ENCODE data around the gene ULK3. TPM values are rescaled to one million over a fixed set of nuclear protein-coding genes. Genes with fewer than 3 reads are reported as not detected.

ULK3 gene
- total and polyA plus RNA-seq, 2 donors (not counting 1 experiment from before 2014, with no cell fraction given), result 51.1 to 108 TPM

GRCh38 chr15:74889390-74889882 lies 46.5 kb upstream of the ULK3 start:
- peak overlapping the region; percentile 92 for H3K9ac ChIP-seq (ENCODE audit: low read length)
- H3K27ac ChIP-seq (ENCODE audit: low read length in 2 of 2), result peak overlapping the region; percentile 74 to 77
- H4K20me1 ChIP-seq (ENCODE audit: control insufficient read depth, insufficient read depth, low read length, poor library complexity, severe bottlenecking), result no peaks in the 10 kb centered on the region
- Mint-ChIP-seq H3K27ac (peak overlapping the region; percentile 74), H3K9me3 (ENCODE audit: insufficient read depth) (no peaks in the 10 kb centered on the region), H3K4me1 (peaks cover 39% of the 10 kb centered on the region), H3K4me3 (peak overlapping the region; percentile 93), H3K27me3 (no peaks in the 10 kb centered on the region)
- CTCF ChIA-PET, result interaction anchor here (1.0 to 2.9 kb wide), 6 partner anchors 12 to 112 kb away, joined by 3 to 12 read pairs (median 4); partner anchors contain the start of gene ULK3
- H3K27me3 ChIP-seq (replicated peaks in 1 of 4; ENCODE audit: control extremely low read depth in 1 of 4, control insufficient read depth in 3 of 4, insufficient read depth in 4 of 4, low read length in 3 of 4), result no peaks in the 10 kb centered on the region
- peaks cover 16% of the 10 kb centered on the region for H3K79me2 ChIP-seq (ENCODE audit: control insufficient read depth, insufficient read depth, low read length)
- no peak for TF ChIP-seq CTCF (IDR thresholded peaks at IDR 0.05)
- TF ChIP-seq EZH2 (IDR thresholded peaks at IDR 0.05; ENCODE audit: borderline replicate concordance, insufficient read depth, low read depth, low read length, poor library complexity, severe bottlenecking), result no peak
- H3K36me3 ChIP-seq (replicated peaks in 1 of 2; ENCODE audit: control extremely low read depth in 1 of 2, control insufficient read depth in 1 of 2, extremely low read depth in 1 of 2, insufficient read depth in 2 of 2, low read length in 1 of 2), result peaks cover 0 to 6% of the 10 kb centered on the region in 2 experiments
- H3K4me2 ChIP-seq (replicated peaks; ENCODE audit: low read depth, low read length, poor library complexity, severe bottlenecking), result peak overlapping the region; percentile 97
- peak overlapping the region; percentile 99 for H2AFZ ChIP-seq (ENCODE audit: insufficient read depth, low read depth, low read length, poor library complexity, severe bottlenecking)
- 15% methylated on average over 7 of the region's 8 CpGs for WGBS (ENCODE audit: insufficient coverage)
- peaks cover 25 to 42% of the 10 kb centered on the region in 2 donors for H3K4me1 ChIP-seq (ENCODE audit: control insufficient read depth in 2 of 2, insufficient read depth in 2 of 2, low read length in 2 of 2)
- peak overlapping the region; percentile 53 to 94 (median 87) for H3K4me3 ChIP-seq (ENCODE audit: control extremely low read depth in 1 of 5, extremely low read depth in 1 of 5, insufficient read depth in 1 of 5, low read depth in 2 of 5, low read length in 4 of 5)
- intact Hi-C loops (cut with micrococcal nuclease), result loop anchor here (1.0 kb wide), 2 partner anchors 17 to 46 kb away; partner anchors contain the start of genes FAM219B and ULK3
- no peaks in the 10 kb centered on the region for H3K9me3 ChIP-seq (ENCODE audit: control extremely low read depth in 1 of 3, control insufficient read depth in 2 of 3, insufficient read depth in 1 of 3, low read length in 2 of 3)
- POLR2A ChIA-PET, result interaction anchor here (0.5 to 2.1 kb wide), 5 partner anchors 10 to 334 kb away, joined by 3 to 8 read pairs (median 4); partner anchors contain the start of gene FAM219B
- ATAC-seq (ENCODE audit: low read depth), result peak; percentile 7
- DNase-seq, result no peak

GRCh38 chr15:74888716-74889115 lies 45.8 kb upstream of the ULK3 start:
- H3K4me1 ChIP-seq (ENCODE audit: control insufficient read depth in 2 of 2, insufficient read depth in 2 of 2, low read length in 2 of 2), result peaks cover 26 to 43% of the 10 kb centered on the region in 2 donors
- no peak for DNase-seq
- H3K9ac ChIP-seq (ENCODE audit: low read length), result no peak overlapping the region
- POLR2A ChIA-PET, result interaction anchor here (0.5 to 2.1 kb wide), 3 partner anchors 18 to 334 kb away, joined by 3 to 8 read pairs (median 3); partner anchors contain the start of gene FAM219B
- H3K9me3 Mint-ChIP-seq (ENCODE audit: insufficient read depth), result no peaks in the 10 kb centered on the region
- peaks cover 16% of the 10 kb centered on the region for H3K79me2 ChIP-seq (ENCODE audit: control insufficient read depth, insufficient read depth, low read length)
- ATAC-seq (ENCODE audit: low read depth), result no peak
- WGBS (ENCODE audit: insufficient coverage), result 96% methylated on average over 4 of the region's 4 CpGs
- no peaks in the 10 kb centered on the region for H4K20me1 ChIP-seq (ENCODE audit: control insufficient read depth, insufficient read depth, low read length, poor library complexity, severe bottlenecking)
- no peak overlapping the region for H3K4me2 ChIP-seq (replicated peaks; ENCODE audit: low read depth, low read length, poor library complexity, severe bottlenecking)
- H3K27me3 ChIP-seq (replicated peaks in 1 of 4; ENCODE audit: control extremely low read depth in 1 of 4, control insufficient read depth in 3 of 4, insufficient read depth in 4 of 4, low read length in 3 of 4), result no peaks in the 10 kb centered on the region
- peak overlapping the region; percentile 99 for H2AFZ ChIP-seq (ENCODE audit: insufficient read depth, low read depth, low read length, poor library complexity, severe bottlenecking)
- no peaks in the 10 kb centered on the region for H3K9me3 ChIP-seq (ENCODE audit: control extremely low read depth in 1 of 3, control insufficient read depth in 2 of 3, insufficient read depth in 1 of 3, low read length in 2 of 3)
- H3K27ac Mint-ChIP-seq, result no peak overlapping the region
- H3K27ac ChIP-seq (ENCODE audit: low read length in 2 of 2), result no peak overlapping the region
- peaks cover 0 to 6% of the 10 kb centered on the region in 2 experiments for H3K36me3 ChIP-seq (replicated peaks in 1 of 2; ENCODE audit: control extremely low read depth in 1 of 2, control insufficient read depth in 1 of 2, extremely low read depth in 1 of 2, insufficient read depth in 2 of 2, low read length in 1 of 2)
- no peak overlapping the region for H3K4me3 ChIP-seq (ENCODE audit: control extremely low read depth in 1 of 5, extremely low read depth in 1 of 5, insufficient read depth in 1 of 5, low read depth in 2 of 5, low read length in 4 of 5)
- no peaks in the 10 kb centered on the region for H3K27me3 Mint-ChIP-seq
- peak overlapping the region; percentile 93 for H3K4me3 Mint-ChIP-seq
- intact Hi-C loops (cut with micrococcal nuclease), result loop anchor here (1.0 kb wide), 2 partner anchors 18 to 45 kb away; partner anchors contain the start of genes FAM219B and ULK3
- TF ChIP-seq EZH2 (IDR thresholded peaks at IDR 0.05; ENCODE audit: borderline replicate concordance, insufficient read depth, low read depth, low read length, poor library complexity, severe bottlenecking), result no peak
- TF ChIP-seq CTCF (IDR thresholded peaks at IDR 0.05), result no peak
- CTCF ChIA-PET, result interaction anchor here (1.0 to 2.9 kb wide), 3 partner anchors 13 to 254 kb away, joined by 3 to 12 read pairs (median 4); no protein-coding TSS in a partner anchor
- H3K4me1 Mint-ChIP-seq, result peaks cover 39% of the 10 kb centered on the region
